GM23338 (cell line): ENCODE data around the gene SH3PXD2B. TPM values are rescaled to one million over a fixed set of nuclear protein-coding genes. Genes with fewer than 3 reads are reported as not detected.

ENCODE experiments used
- ATAC-seq: fragments of 200-7000 bp; cut with Tn5 transposase; 3 replicates; pipeline ENCODE4 v1.9.1; 2020
- DNase-seq: peaks from one replicate; pipeline ENCODE4 v3.0.0-alpha.2; 2015; ENCODE audit warnings: low spot score
- H2AFZ ChIP-seq: fragments of 200-600 bp; sonication (generic); 2 replicates; pipeline ENCODE4 v1.8.0; 2016; ENCODE audit warnings: antibody characterized with exemption, mild to moderate bottlenecking, moderate library complexity
- H3F3A ChIP-seq: fragments of 200-600 bp; sonication (generic); replicated peaks from 2 replicates; pipeline ENCODE4 v1.8.0; 2017; ENCODE audit warnings: antibody characterized with exemption, mixed run types, low read depth
- H3K27ac ChIP-seq: fragments of 200-600 bp; sonication (generic); 2 replicates; pipeline ENCODE4 v1.6.1; 2016; ENCODE audit warnings: low read depth
- H3K27me3 ChIP-seq: fragments of 200-600 bp; sonication (generic); 2 replicates; pipeline ENCODE4 v1.8.0; 2016; ENCODE audit warnings: mild to moderate bottlenecking, mixed run types, moderate library complexity; ENCODE audit not compliant: insufficient read depth
- H3K36me3 ChIP-seq: fragments of 200-600 bp; sonication (generic); 2 replicates; pipeline ENCODE4 v1.8.0; 2016; ENCODE audit warnings: mild to moderate bottlenecking; ENCODE audit not compliant: insufficient read depth
- H3K4me1 ChIP-seq: fragments of 200-600 bp; sonication (generic); 2 replicates; pipeline ENCODE4 v1.8.0; 2016; ENCODE audit warnings: mild to moderate bottlenecking, moderate library complexity; ENCODE audit not compliant: insufficient read depth
- H3K4me2 ChIP-seq: fragments of 200-600 bp; sonication (generic); 2 replicates; pipeline ENCODE4 v1.7.1; 2017; ENCODE audit warnings: mixed run types
- H3K4me3 ChIP-seq: fragments of 200-600 bp; sonication (generic); 2 replicates; pipeline ENCODE4 v1.6.1; 2016; ENCODE audit warnings: mixed run types
- H3K79me2 ChIP-seq: fragments of 200-600 bp; sonication (generic); replicated peaks from 2 replicates; pipeline ENCODE4 v1.8.0; 2017; ENCODE audit warnings: mild to moderate bottlenecking; ENCODE audit not compliant: insufficient read depth
- H3K9me2 ChIP-seq: fragments of 200-600 bp; sonication (generic); 2 replicates; pipeline ENCODE4 v1.8.0; 2017; ENCODE audit not compliant: insufficient read depth
- H4K20me1 ChIP-seq: fragments of 200-600 bp; sonication (generic); replicated peaks from 2 replicates; pipeline ENCODE4 v1.8.0; 2017; ENCODE audit warnings: mild to moderate bottlenecking; ENCODE audit not compliant: insufficient read depth
- H3K27ac Mint-ChIP-seq: 2 replicates; pipeline ENCODE4 v1.8.0; 2020; ENCODE audit warnings: inconsistent platforms, mild to moderate bottlenecking, moderate library complexity, mixed read lengths
- H3K27me3 Mint-ChIP-seq: 3 replicates; pipeline ENCODE4 v1.8.0; 2022; ENCODE audit warnings: low read depth, mild to moderate bottlenecking, moderate library complexity, mixed read lengths, inconsistent platforms; ENCODE audit not compliant: insufficient read depth, poor library complexity
- H3K36me3 Mint-ChIP-seq: 3 replicates; pipeline ENCODE4 v1.8.0; 2021; ENCODE audit warnings: low read depth, mild to moderate bottlenecking, inconsistent platforms, moderate library complexity, mixed read lengths
- H3K4me1 Mint-ChIP-seq: 3 replicates; pipeline ENCODE4 v1.8.0; 2020; ENCODE audit warnings: mild to moderate bottlenecking, inconsistent platforms, mixed read lengths
- H3K4me3 Mint-ChIP-seq: 3 replicates; pipeline ENCODE4 v1.8.0; 2021; ENCODE audit warnings: moderate library complexity, mild to moderate bottlenecking, inconsistent platforms, mixed read lengths
- H3K9me3 Mint-ChIP-seq: 3 replicates; pipeline ENCODE4 v1.8.0; 2020; ENCODE audit warnings: moderate library complexity, mild to moderate bottlenecking, inconsistent platforms, mixed read lengths
- CREB1 ChIP-seq: fragments of 250-450 bp; sonication (Bioruptor Pico); IDR thresholded peaks from 2 replicates; pipeline ENCODE4 v1.5.0; 2020; ENCODE audit warnings: low read depth, mild to moderate bottlenecking, moderate library complexity
- CTCF ChIP-seq, 2 experiments: fragments of 200-600 bp in 1 of 2; sonication (generic) in 1 of 2; conservative IDR thresholded peaks; 2 replicates each; pipeline versions ENCODE4 v1.5.1 to v1.6.1; 2016 to 2017; ENCODE audit warnings: antibody characterized with exemption in 2 of 2, low read depth in 2 of 2, mild to moderate bottlenecking in 2 of 2, moderate library complexity in 1 of 2
- ETS1 ChIP-seq: IDR thresholded peaks from 2 replicates; pipeline ENCODE4 v1.6.1; 2016; ENCODE audit warnings: antibody characterized with exemption
- EZH2 ChIP-seq: fragments of 200-600 bp; sonication (generic); IDR thresholded peaks from one replicate; pipeline ENCODE4 v1.8.0; 2017; ENCODE audit warnings: antibody characterized with exemption, mild to moderate bottlenecking, low read depth; ENCODE audit not compliant: unreplicated experiment
- EZH2phosphoT487 ChIP-seq: fragments of 200-600 bp; sonication (generic); IDR thresholded peaks from one replicate; pipeline ENCODE4 v1.8.1; 2018; ENCODE audit warnings: antibody characterized with exemption; ENCODE audit not compliant: unreplicated experiment
- JUNB ChIP-seq: IDR thresholded peaks from one replicate; pipeline ENCODE4 v1.6.1; 2016; ENCODE audit warnings: antibody characterized with exemption; ENCODE audit not compliant: unreplicated experiment
- NANOG ChIP-seq: IDR thresholded peaks from 2 replicates; pipeline ENCODE4 v1.6.1; 2016; ENCODE audit warnings: antibody characterized with exemption, borderline replicate concordance
- POLR2AphosphoS5 ChIP-seq: IDR thresholded peaks from 2 replicates; pipeline ENCODE4 v1.6.1; 2016; ENCODE audit warnings: antibody characterized with exemption, low read depth
- STAT1 ChIP-seq: IDR thresholded peaks from one replicate; pipeline ENCODE4 v1.6.1; 2016; ENCODE audit warnings: antibody characterized with exemption; ENCODE audit not compliant: unreplicated experiment
- ZNF114 ChIP-seq: fragments of 250-450 bp; sonication (Bioruptor Pico); IDR thresholded peaks from 2 replicates; pipeline ENCODE4 v1.5.0; 2020; ENCODE audit warnings: mild to moderate bottlenecking, moderate library complexity
- ZNF331 ChIP-seq: fragments of 250-450 bp; sonication (Bioruptor Pico); IDR thresholded peaks from 2 replicates; pipeline ENCODE4 v1.5.0; 2020; ENCODE audit warnings: low read depth, mild to moderate bottlenecking, moderate library complexity
- polyA plus RNA-seq: library from polyadenylated mRNA; unstranded; fragments of >200 nt; fragmentation: Nextera tagmentation; extraction: Ambion mirVana; gene quantifications from 2 replicates; pipeline ENCODE4 v1.2.1, GENCODE V29; 2016
- total RNA-seq: library from RNA; depleted of rRNA; stranded (reverse); fragments of >200 nt; shearing (Covaris generic); gene quantifications from 2 replicates; pipeline ENCODE4 v1.2.3, GENCODE V29; 2014
- TF ChIP-seq, protein P1 (sequence below): IDR thresholded peaks from one replicate; pipeline ENCODE4 v1.6.1; 2018; ENCODE audit warnings: antibody characterized with exemption; ENCODE audit not compliant: unreplicated experiment
- TF ChIP-seq, protein P2 (sequence below): fragments of 250-450 bp; sonication (Bioruptor Pico); IDR thresholded peaks from 2 replicates; pipeline ENCODE4 v1.5.0; 2020; ENCODE audit warnings: mild to moderate bottlenecking, moderate library complexity

SH3PXD2B gene
- total and polyA plus RNA-seq, 2 experiments from 2014 or later, result 40.2 to 52.5 TPM

DNA sequence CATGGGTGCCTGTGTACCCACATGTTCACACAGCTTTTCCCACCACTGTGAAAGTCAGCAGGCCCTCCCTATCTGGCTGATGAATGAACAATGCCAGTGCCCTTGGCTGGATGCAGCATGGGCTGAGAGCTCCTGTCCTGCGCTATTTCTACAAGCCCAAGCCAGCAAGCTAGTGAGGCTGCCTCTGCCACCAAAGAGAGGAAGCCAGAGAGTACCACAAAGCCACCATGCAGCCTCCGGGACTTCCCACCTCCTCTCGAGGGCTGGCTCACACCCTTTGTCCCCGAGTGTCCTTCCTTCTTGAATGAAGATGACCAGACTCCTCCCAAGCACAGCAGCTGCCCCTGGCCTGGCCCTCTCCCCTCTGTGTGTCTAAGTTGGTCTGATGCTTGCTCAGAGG is 76.5 kb downstream of the SH3PXD2B start:
- peaks cover 62% of the 10 kb centered on the region for H3K36me3 Mint-ChIP-seq
- peaks cover 4% of the 10 kb centered on the region for H3K27me3 Mint-ChIP-seq
- no peak for DNase-seq
- Histone ChIP-seq H4K20me1 (no peaks in the 10 kb centered on the region; the same call in 1 of the 2 replicates), H3K4me3 (no peak overlapping the region), H3K27me3 (no peaks in the 10 kb centered on the region), H3K36me3 (peaks cover 5% of the 10 kb centered on the region), H3K27ac (no peak overlapping the region), H3K9me2 (no peaks in the 10 kb centered on the region), H3K4me1 (no peaks in the 10 kb centered on the region), H3K79me2 (no peaks in the 10 kb centered on the region), H3F3A (0 out of 2 replicates have a peak, but pooled peaks cover 1% of the 10 kb centered on the region), H2AFZ (no peak overlapping the region), H3K4me2 (no peak overlapping the region)
- no peak overlapping the region for H3K27ac Mint-ChIP-seq
- H3K4me3 Mint-ChIP-seq, result no peak overlapping the region
- ATAC-seq, result no peak
- TF ChIP-seq EZH2, result no peak
- TF ChIP-seq JUNB, result no peak
- no peak for TF ChIP-seq POLR2AphosphoS5
- no peak for TF ChIP-seq CTCF (conservative IDR thresholded peaks at IDR 0.05; ENCODE audit: low read depth in 2 of 2)
- no peak for TF ChIP-seq CREB1 (CRISPR knock-in tag)
- TF ChIP-seq NANOG, result no peak
- TF ChIP-seq STAT1, result no peak
- TF ChIP-seq ETS1, result no peak
- TF ChIP-seq ZNF114 (CRISPR knock-in tag), result no peak
- TF ChIP-seq, protein P1, sequence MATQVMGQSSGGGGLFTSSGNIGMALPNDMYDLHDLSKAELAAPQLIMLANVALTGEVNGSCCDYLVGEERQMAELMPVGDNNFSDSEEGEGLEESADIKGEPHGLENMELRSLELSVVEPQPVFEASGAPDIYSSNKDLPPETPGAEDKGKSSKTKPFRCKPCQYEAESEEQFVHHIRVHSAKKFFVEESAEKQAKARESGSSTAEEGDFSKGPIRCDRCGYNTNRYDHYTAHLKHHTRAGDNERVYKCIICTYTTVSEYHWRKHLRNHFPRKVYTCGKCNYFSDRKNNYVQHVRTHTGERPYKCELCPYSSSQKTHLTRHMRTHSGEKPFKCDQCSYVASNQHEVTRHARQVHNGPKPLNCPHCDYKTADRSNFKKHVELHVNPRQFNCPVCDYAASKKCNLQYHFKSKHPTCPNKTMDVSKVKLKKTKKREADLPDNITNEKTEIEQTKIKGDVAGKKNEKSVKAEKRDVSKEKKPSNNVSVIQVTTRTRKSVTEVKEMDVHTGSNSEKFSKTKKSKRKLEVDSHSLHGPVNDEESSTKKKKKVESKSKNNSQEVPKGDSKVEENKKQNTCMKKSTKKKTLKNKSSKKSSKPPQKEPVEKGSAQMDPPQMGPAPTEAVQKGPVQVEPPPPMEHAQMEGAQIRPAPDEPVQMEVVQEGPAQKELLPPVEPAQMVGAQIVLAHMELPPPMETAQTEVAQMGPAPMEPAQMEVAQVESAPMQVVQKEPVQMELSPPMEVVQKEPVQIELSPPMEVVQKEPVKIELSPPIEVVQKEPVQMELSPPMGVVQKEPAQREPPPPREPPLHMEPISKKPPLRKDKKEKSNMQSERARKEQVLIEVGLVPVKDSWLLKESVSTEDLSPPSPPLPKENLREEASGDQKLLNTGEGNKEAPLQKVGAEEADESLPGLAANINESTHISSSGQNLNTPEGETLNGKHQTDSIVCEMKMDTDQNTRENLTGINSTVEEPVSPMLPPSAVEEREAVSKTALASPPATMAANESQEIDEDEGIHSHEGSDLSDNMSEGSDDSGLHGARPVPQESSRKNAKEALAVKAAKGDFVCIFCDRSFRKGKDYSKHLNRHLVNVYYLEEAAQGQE, result no peak
- TF ChIP-seq, protein P2, sequence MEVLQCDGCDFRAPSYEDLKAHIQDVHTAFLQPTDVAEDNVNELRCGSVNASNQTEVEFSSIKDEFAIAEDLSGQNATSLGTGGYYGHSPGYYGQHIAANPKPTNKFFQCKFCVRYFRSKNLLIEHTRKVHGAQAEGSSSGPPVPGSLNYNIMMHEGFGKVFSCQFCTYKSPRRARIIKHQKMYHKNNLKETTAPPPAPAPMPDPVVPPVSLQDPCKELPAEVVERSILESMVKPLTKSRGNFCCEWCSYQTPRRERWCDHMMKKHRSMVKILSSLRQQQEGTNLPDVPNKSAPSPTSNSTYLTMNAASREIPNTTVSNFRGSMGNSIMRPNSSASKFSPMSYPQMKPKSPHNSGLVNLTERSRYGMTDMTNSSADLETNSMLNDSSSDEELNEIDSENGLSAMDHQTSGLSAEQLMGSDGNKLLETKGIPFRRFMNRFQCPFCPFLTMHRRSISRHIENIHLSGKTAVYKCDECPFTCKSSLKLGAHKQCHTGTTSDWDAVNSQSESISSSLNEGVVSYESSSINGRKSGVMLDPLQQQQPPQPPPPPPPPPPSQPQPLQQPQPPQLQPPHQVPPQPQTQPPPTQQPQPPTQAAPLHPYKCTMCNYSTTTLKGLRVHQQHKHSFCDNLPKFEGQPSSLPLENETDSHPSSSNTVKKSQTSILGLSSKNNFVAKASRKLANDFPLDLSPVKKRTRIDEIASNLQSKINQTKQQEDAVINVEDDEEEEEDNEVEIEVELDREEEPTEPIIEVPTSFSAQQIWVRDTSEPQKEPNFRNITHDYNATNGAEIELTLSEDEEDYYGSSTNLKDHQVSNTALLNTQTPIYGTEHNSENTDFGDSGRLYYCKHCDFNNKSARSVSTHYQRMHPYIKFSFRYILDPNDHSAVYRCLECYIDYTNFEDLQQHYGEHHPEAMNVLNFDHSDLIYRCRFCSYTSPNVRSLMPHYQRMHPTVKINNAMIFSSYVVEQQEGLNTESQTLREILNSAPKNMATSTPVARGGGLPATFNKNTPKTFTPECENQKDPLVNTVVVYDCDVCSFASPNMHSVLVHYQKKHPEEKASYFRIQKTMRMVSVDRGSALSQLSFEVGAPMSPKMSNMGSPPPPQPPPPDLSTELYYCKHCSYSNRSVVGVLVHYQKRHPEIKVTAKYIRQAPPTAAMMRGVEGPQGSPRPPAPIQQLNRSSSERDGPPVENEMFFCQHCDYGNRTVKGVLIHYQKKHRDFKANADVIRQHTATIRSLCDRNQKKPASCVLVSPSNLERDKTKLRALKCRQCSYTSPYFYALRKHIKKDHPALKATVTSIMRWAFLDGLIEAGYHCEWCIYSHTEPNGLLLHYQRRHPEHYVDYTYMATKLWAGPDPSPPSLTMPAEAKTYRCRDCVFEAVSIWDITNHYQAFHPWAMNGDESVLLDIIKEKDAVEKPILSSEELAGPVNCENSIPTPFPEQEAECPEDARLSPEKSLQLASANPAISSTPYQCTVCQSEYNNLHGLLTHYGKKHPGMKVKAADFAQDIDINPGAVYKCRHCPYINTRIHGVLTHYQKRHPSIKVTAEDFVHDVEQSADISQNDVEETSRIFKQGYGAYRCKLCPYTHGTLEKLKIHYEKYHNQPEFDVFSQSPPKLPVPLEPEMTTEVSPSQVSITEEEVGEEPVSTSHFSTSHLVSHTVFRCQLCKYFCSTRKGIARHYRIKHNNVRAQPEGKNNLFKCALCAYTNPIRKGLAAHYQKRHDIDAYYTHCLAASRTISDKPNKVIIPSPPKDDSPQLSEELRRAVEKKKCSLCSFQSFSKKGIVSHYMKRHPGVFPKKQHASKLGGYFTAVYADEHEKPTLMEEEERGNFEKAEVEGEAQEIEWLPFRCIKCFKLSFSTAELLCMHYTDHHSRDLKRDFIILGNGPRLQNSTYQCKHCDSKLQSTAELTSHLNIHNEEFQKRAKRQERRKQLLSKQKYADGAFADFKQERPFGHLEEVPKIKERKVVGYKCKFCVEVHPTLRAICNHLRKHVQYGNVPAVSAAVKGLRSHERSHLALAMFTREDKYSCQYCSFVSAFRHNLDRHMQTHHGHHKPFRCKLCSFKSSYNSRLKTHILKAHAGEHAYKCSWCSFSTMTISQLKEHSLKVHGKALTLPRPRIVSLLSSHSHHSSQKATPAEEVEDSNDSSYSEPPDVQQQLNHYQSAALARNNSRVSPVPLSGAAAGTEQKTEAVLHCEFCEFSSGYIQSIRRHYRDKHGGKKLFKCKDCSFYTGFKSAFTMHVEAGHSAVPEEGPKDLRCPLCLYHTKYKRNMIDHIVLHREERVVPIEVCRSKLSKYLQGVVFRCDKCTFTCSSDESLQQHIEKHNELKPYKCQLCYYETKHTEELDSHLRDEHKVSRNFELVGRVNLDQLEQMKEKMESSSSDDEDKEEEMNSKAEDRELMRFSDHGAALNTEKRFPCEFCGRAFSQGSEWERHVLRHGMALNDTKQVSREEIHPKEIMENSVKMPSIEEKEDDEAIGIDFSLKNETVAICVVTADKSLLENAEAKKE (CRISPR knock-in tag), result no peak
- TF ChIP-seq ZNF331, result no peak
- TF ChIP-seq EZH2phosphoT487, result no peak
- no peaks in the 10 kb centered on the region for H3K4me1 Mint-ChIP-seq
- no peaks in the 10 kb centered on the region for H3K9me3 Mint-ChIP-seq
